Keratinocyte (primary cell): ENCODE results near the gene LENG9. TPM values are rescaled to one million over a fixed set of nuclear protein-coding genes. Genes with fewer than 3 reads are reported as not detected.

Experiments used
- DNase-seq: peaks from one replicate; pipeline ENCODE4 v3.0.0-alpha.2; 2011; ENCODE audit warnings: low read depth, missing footprints, low spot score
- FAIRE-seq: peaks from 2 replicates; lab custom pipeline; 2011; peaks lifted over from hg19 to GRCh38; lab: Jason Lieb, UNC
- H2AFZ ChIP-seq: 2 replicates; pipeline ENCODE4 v1.6.0; 2012; ENCODE audit warnings: low read length, control low read depth, inconsistent platforms; ENCODE audit not compliant: control insufficient read depth
- H3K27ac ChIP-seq: 2 replicates; pipeline ENCODE4 v1.5.1; 2011; ENCODE audit warnings: low read length; ENCODE audit not compliant: control insufficient read depth, insufficient read depth
- H3K27me3 ChIP-seq: 3 replicates; pipeline ENCODE4 v1.6.0; 2011; ENCODE audit warnings: low read length; ENCODE audit not compliant: control insufficient read depth, insufficient read depth; ENCODE audit errors: extremely low read depth
- H3K36me3 ChIP-seq, 2 experiments: 2 replicates in 1 of 2; 3 replicates in 1 of 2; pipeline ENCODE4 v1.5.1; 2011; ENCODE audit warnings: low read length in 2 of 2, mild to moderate bottlenecking in 1 of 2; ENCODE audit not compliant: control insufficient read depth in 2 of 2, insufficient read depth in 2 of 2; ENCODE audit errors: extremely low read depth in 1 of 2
- H3K4me1 ChIP-seq: 3 replicates; pipeline ENCODE4 v1.5.1; 2011; ENCODE audit warnings: low read length; ENCODE audit not compliant: control insufficient read depth, insufficient read depth; ENCODE audit errors: extremely low read depth
- H3K4me2 ChIP-seq: 3 replicates; pipeline ENCODE4 v1.6.0; 2011; ENCODE audit warnings: low read depth, low read length; ENCODE audit not compliant: control insufficient read depth, insufficient read depth; ENCODE audit errors: extremely low read depth
- H3K4me3 ChIP-seq, 3 experiments: fragments of 200-600 bp in 1 of 3; sonication (generic) in 1 of 3; 2 replicates in 2 of 3; 3 replicates in 1 of 3; pipeline ENCODE4 v1.5.1; 2011 to 2016; ENCODE audit warnings: low read length in 3 of 3, mild to moderate bottlenecking in 3 of 3, control low read depth in 2 of 3, inconsistent platforms in 1 of 3, low read depth in 1 of 3, mixed read lengths in 1 of 3, mixed run types in 1 of 3, moderate library complexity in 1 of 3; ENCODE audit not compliant: control insufficient read depth in 2 of 3, insufficient read depth in 2 of 3; ENCODE audit errors: extremely low read depth in 1 of 3
- H3K79me2 ChIP-seq: 2 replicates; pipeline ENCODE4 v1.6.0; 2012; ENCODE audit warnings: low read length; ENCODE audit not compliant: control insufficient read depth, insufficient read depth
- H3K9ac ChIP-seq: 3 replicates; pipeline ENCODE4 v1.6.0; 2011; ENCODE audit warnings: low read length; ENCODE audit not compliant: control insufficient read depth, insufficient read depth; ENCODE audit errors: extremely low read depth
- H3K9me1 ChIP-seq: 3 replicates; pipeline ENCODE4 v1.6.0; 2011; ENCODE audit warnings: low read length; ENCODE audit not compliant: control insufficient read depth, insufficient read depth; ENCODE audit errors: extremely low read depth
- H3K9me3 ChIP-seq: 2 replicates; pipeline ENCODE4 v1.5.1; 2012; ENCODE audit warnings: low read depth, low read length; ENCODE audit not compliant: control insufficient read depth
- H4K20me1 ChIP-seq: 3 replicates; pipeline ENCODE4 v1.6.0; 2011; ENCODE audit warnings: low read length; ENCODE audit not compliant: control insufficient read depth, insufficient read depth; ENCODE audit errors: extremely low read depth
- EZH2 ChIP-seq: IDR thresholded peaks from one replicate; pipeline ENCODE4 v1.6.1; 2012; ENCODE audit warnings: inconsistent platforms, mild to moderate bottlenecking, low read length, moderate library complexity
- dilution Hi-C: fragments of 300-500 bp; cut with MboI; formaldehyde crosslinking; loops from one replicate; pipeline ENCODE4 v1.7.0; 2020; ENCODE audit warnings: low sequenced_read_pairs; ENCODE audit not compliant: extremely low pct_ligation_motif_present
- polyA plus RNA-seq, 5 experiments: library from polyadenylated mRNA; depleted of rRNA in 3 of 5; stranded (reverse) in 3 of 5; stranded (forward) in 1 of 5; unstranded in 1 of 5; fragments of >200 nt; gene quantifications; 1 replicate in 1 of 5; 2 replicates in 3 of 5; 3 replicates in 1 of 5; pipeline versions ENCODE4 v1.2.1 to v1.2.3, GENCODE V29; 2011 to 2012; ENCODE audit warnings: missing spikeins in 2 of 5, low read depth in 1 of 5, low replicate concordance in 1 of 5
- TF ChIP-seq, protein P1 (sequence below), 3 experiments: IDR thresholded peaks in 1 of 3; conservative IDR thresholded peaks in 1 of 3; optimal IDR thresholded peaks in 1 of 3; 2 replicates in 2 of 3; 3 replicates in 1 of 3; pipeline versions ENCODE3 to v1.5.1; 2011; ENCODE audit warnings: low read length in 3 of 3, mild to moderate bottlenecking in 3 of 3, moderate library complexity in 2 of 3, control low read depth in 1 of 3, inconsistent platforms in 1 of 3; ENCODE audit not compliant: insufficient read depth in 2 of 3; ENCODE audit errors: extremely low read depth in 1 of 3

LENG9 gene
- polyA plus RNA-seq, 1 donor (not counting 4 experiments of a cell fraction or from before 2014, with no cell fraction given) = 1.3 TPM

- Histone ChIP-seq H3K9me3 (no peaks in the 10 kb centered on the region), H3K27me3 (peaks cover 20% of the 10 kb centered on the region), H3K4me1 (peaks cover 19% of the 10 kb centered on the region), H3K4me3 (no peak overlapping the region), H3K4me2 (peak overlapping the region; percentile 48), H3K79me2 (no peaks in the 10 kb centered on the region), H3K9ac (no peak overlapping the region), H2AFZ (no peak overlapping the region), H3K9me1 (no peaks in the 10 kb centered on the region), H4K20me1 (no peaks in the 10 kb centered on the region), H3K36me3 (peaks cover 0 to under 1% of the 10 kb centered on the region in 2 experiments), H3K27ac (no peak overlapping the region)
- dilution Hi-C loops = no loop called here
- no peak for DNase-seq
- TF ChIP-seq EZH2 = no peak
- TF ChIP-seq, protein P1, sequence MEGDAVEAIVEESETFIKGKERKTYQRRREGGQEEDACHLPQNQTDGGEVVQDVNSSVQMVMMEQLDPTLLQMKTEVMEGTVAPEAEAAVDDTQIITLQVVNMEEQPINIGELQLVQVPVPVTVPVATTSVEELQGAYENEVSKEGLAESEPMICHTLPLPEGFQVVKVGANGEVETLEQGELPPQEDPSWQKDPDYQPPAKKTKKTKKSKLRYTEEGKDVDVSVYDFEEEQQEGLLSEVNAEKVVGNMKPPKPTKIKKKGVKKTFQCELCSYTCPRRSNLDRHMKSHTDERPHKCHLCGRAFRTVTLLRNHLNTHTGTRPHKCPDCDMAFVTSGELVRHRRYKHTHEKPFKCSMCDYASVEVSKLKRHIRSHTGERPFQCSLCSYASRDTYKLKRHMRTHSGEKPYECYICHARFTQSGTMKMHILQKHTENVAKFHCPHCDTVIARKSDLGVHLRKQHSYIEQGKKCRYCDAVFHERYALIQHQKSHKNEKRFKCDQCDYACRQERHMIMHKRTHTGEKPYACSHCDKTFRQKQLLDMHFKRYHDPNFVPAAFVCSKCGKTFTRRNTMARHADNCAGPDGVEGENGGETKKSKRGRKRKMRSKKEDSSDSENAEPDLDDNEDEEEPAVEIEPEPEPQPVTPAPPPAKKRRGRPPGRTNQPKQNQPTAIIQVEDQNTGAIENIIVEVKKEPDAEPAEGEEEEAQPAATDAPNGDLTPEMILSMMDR (optimal IDR thresholded peaks at IDR 0.05 in 1 of 3, IDR thresholded peaks at IDR 0.05 in 1 of 3, conservative IDR thresholded peaks at IDR 0.05 in 1 of 3; ENCODE audit: extremely low read depth in 1 of 3, insufficient read depth in 2 of 3, low read length in 3 of 3) = no peak
- no peak for FAIRE-seq
Measured at GRCh38 chr19:54431255-54431838, 32.2 kb downstream of the LENG9 start.

DNA sequence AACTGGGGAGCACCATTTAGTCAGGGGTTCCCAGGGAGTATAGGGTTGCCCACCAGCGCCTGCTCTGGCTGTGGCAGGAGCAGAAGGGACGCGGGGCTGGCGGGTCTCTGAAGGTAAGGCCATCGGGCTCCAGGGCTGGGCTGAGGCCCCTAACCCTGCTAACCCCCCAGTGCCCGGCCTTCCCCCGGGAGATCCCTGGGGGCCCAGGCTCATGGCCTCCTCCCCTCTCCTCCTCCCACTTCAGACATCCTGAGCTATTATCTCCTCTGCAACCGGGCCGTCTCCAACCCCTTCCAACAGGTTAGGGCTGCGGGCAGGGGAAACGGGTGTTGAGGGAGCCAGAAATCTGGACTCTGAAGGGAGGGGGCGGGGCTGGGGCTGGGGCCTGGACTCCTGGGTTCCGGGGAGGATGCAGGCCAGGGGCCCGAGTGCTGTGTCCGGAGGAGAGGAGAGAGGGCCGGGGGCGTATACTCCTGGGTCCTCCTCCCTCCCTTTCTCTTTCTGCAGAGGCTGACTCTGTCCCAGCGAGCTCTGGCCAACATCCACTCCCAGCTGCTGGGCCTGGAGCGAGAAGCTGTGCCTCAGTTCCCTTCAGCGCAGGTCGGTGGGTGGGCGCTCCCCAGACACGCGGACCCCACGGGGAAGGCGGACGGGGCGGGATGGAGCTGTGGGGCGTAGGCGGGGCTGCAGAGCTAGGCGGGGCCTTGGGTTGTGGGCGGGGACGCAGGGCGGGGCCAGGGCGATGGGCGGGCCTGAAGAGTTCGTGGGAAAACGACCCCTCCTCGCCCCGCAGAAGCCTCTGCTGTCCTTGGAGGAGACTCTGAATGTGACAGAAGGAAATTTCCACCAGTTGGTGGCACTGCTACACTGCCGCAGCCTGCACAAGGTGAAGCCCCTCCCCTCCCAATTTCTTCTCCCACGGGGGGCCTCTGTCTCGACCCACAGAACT lies 33.0 kb downstream of the LENG9 start:
- TF ChIP-seq EZH2 = no peak
- TF ChIP-seq, protein P1 (optimal IDR thresholded peaks at IDR 0.05 in 1 of 3, IDR thresholded peaks at IDR 0.05 in 1 of 3, conservative IDR thresholded peaks at IDR 0.05 in 1 of 3; ENCODE audit: extremely low read depth in 1 of 3, insufficient read depth in 2 of 3, low read length in 3 of 3) = peak in 1 of 3 experiments; percentile 40
- Histone ChIP-seq H3K79me2 (no peaks in the 10 kb centered on the region), H3K27me3 (peaks cover 20% of the 10 kb centered on the region), H3K9me3 (no peaks in the 10 kb centered on the region), H3K4me1 (peaks cover 19% of the 10 kb centered on the region), H2AFZ (peak overlapping the region; percentile 37), H3K4me3 (peak overlapping the region in 2 of 3 experiments; percentile 4 to 25), H3K9me1 (no peaks in the 10 kb centered on the region), H4K20me1 (no peaks in the 10 kb centered on the region), H3K27ac (no peak overlapping the region), H3K4me2 (peak overlapping the region; percentile 48), H3K36me3 (no peaks in the 10 kb centered on the region), H3K9ac (no peak overlapping the region)
- dilution Hi-C loops = no loop called here
- DNase-seq (no peak), FAIRE-seq (no peak)
